Common myeloid progenitor, CD34-positive (primary cell): ENCODE results near the gene RUNX1.

Experiments
- CTCF ChIA-PET: fragments of 350-600 bp; sonication (Branson Sonifier 250); formaldehyde crosslinking; loops from one replicate; lab custom pipeline; 2021; ENCODE audit warnings: antibody characterized with exemption; lab: Charles Lee
- POLR2A ChIA-PET: fragments of 350-600 bp; sonication (Branson Sonifier 250); formaldehyde crosslinking; loops from one replicate; lab custom pipeline; 2021; ENCODE audit warnings: antibody characterized with exemption; lab: Charles Lee
- DNase-seq, 3 donors: peaks; one replicate each; pipeline versions ENCODE4 v3.0.0 to v3.0.0-alpha.2; 2013
- H3K27ac ChIP-seq, 2 experiments: 1 replicate in 1 of 2; 2 replicates in 1 of 2; pipeline ENCODE4 v1.7.0; 2013; ENCODE audit warnings: inconsistent platforms in 2 of 2, low read length in 2 of 2, mild to moderate bottlenecking in 2 of 2, low read depth in 1 of 2, moderate library complexity in 1 of 2; ENCODE audit not compliant: severe bottlenecking in 2 of 2, insufficient read depth in 1 of 2, poor library complexity in 1 of 2
- H3K27me3 ChIP-seq, 5 experiments: replicated peaks in 2 of 5; 1 replicate in 3 of 5; 2 replicates in 2 of 5; pipeline versions ENCODE4 v1.6.1 to v1.7.0; 2013; ENCODE audit warnings: low read length in 4 of 5, mild to moderate bottlenecking in 2 of 5, moderate library complexity in 2 of 5, inconsistent platforms in 1 of 5; ENCODE audit not compliant: insufficient read depth in 5 of 5, control insufficient read depth in 4 of 5
- H3K36me3 ChIP-seq, 4 experiments: 1 replicate in 2 of 4; 2 replicates in 2 of 4; pipeline versions ENCODE4 v1.6.1 to v1.7.0; 2013; ENCODE audit warnings: low read length in 3 of 4, control low read depth in 1 of 4, mild to moderate bottlenecking in 1 of 4; ENCODE audit not compliant: control insufficient read depth in 4 of 4, insufficient read depth in 4 of 4
- H3K4me1 ChIP-seq, 4 experiments: 1 replicate in 3 of 4; 2 replicates in 1 of 4; pipeline versions ENCODE4 v1.6.1 to v1.7.1; 2013; ENCODE audit warnings: low read length in 3 of 4, mild to moderate bottlenecking in 3 of 4, control low read depth in 1 of 4, inconsistent platforms in 1 of 4, moderate library complexity in 1 of 4; ENCODE audit not compliant: control insufficient read depth in 4 of 4, insufficient read depth in 4 of 4; ENCODE audit errors: control extremely low read depth in 1 of 4
- H3K4me3 ChIP-seq, 7 experiments: 1 replicate in 4 of 7; 2 replicates in 3 of 7; pipeline versions ENCODE4 v1.5.1 to v1.7.0; 2013; ENCODE audit warnings: mild to moderate bottlenecking in 7 of 7, low read length in 6 of 7, moderate library complexity in 6 of 7, inconsistent platforms in 2 of 7, low read depth in 2 of 7, control low read depth in 1 of 7; ENCODE audit not compliant: insufficient read depth in 4 of 7, control insufficient read depth in 1 of 7; ENCODE audit errors: extremely low read depth in 1 of 7
- H3K9me3 ChIP-seq, 5 experiments: 1 replicate in 4 of 5; 2 replicates in 1 of 5; pipeline versions ENCODE4 v1.6.1 to v1.7.1; 2013; ENCODE audit warnings: low read length in 4 of 5, mild to moderate bottlenecking in 2 of 5, inconsistent platforms in 1 of 5, low read depth in 1 of 5, moderate library complexity in 1 of 5; ENCODE audit not compliant: control insufficient read depth in 4 of 5, insufficient read depth in 2 of 5; ENCODE audit errors: control extremely low read depth in 1 of 5
- WGBS: methylation state at CpG from one replicate; pipeline ENCODE4 v1.1.5; 2013; ENCODE audit not compliant: insufficient coverage; 5-methylcytosine and 5-hydroxymethylcytosine counted together

The RUNX1 gene

GRCh38 chr21:34884346-34884929 lies 164.7 kb downstream of the RUNX1 start:
- Histone ChIP-seq H3K27me3 (no peaks in the 10 kb centered on the region), H3K27ac (peak overlapping the region; percentile 75 to 84), H3K36me3 (peaks cover 3 to 73% (median 34%) of the 10 kb centered on the region in 4 experiments), H3K4me1 (peaks cover 32 to 68% (median 47%) of the 10 kb centered on the region in 4 experiments), H3K4me3 (peak overlapping the region in 6 of 7 experiments; percentile 83 to 99 (median 89)), H3K9me3 (no peaks in the 10 kb centered on the region)
- CTCF ChIA-PET = interaction anchor here (0.8 to 1.5 kb wide), 5 partner anchors 10 to 163 kb away, joined by 3 to 5 read pairs (median 3); no protein-coding TSS in a partner anchor
- WGBS = no CpG with 5 or more reads among the region's 3 CpGs
- no peak for DNase-seq
- POLR2A ChIA-PET = interaction anchor here (0.6 to 0.7 kb wide), 2 partner anchors 163 to 164 kb away, joined by 3 read pairs; no protein-coding TSS in a partner anchor

- Histone ChIP-seq H3K27ac (peak overlapping the region; percentile 75 to 84), H3K4me1 (peaks cover 32 to 68% (median 45%) of the 10 kb centered on the region in 4 experiments)
- WGBS = 14% methylated on average over 4 of the region's 6 CpGs
Observed at GRCh38 chr21:34883491-34884271, 165.4 kb downstream of the RUNX1 start.

DNA sequence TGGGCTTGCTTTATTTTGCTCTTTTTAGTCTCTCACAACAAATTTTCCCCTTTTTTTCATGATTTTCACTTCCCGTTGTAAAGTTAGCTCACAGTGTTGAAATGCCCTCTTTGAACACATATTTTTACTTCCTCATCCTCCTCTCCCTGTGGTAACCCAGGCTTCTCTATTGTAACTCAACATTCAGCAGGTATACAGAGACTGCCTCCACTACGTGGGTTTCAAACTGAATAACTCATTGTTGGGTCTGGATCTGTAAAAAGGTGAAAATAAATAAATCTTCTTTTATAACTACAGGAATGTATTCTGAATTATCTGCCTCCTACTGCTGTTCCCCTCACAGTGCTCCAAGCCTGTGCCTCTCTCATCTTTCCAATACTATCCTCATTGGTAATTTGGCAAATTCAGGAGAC lies 166.4 kb downstream of the RUNX1 start:
- ChIA-PET CTCF (interaction anchor here (1.3 kb wide), 1 partner anchor 72 kb away, joined by 3 read pairs; no protein-coding TSS in a partner anchor), POLR2A (interaction anchor here (0.7 kb wide), 2 partner anchors 27 to 165 kb away, joined by 3 to 4 read pairs; no protein-coding TSS in a partner anchor)
- Histone ChIP-seq H3K4me1 (peaks cover 31 to 62% (median 44%) of the 10 kb centered on the region in 4 experiments), H3K27ac (peak overlapping the region; percentile 43 to 84), H3K4me3 (peak overlapping the region in 6 of 7 experiments; percentile 83 to 99 (median 89)), H3K9me3 (no peaks in the 10 kb centered on the region), H3K36me3 (peaks cover 8 to 86% (median 44%) of the 10 kb centered on the region in 4 experiments), H3K27me3 (no peaks in the 10 kb centered on the region)
- peak; percentile 31 to 72 (median 63) for DNase-seq
- 0% methylated on average over 1 of the region's 2 CpGs for WGBS

More at GRCh38 chr21:34883491-34884271, 165.4 kb downstream of the RUNX1 start:
- Histone ChIP-seq H3K36me3 (peaks cover 4 to 81% (median 38%) of the 10 kb centered on the region in 4 experiments), H3K4me3 (peak overlapping the region in 6 of 7 experiments; percentile 83 to 99 (median 89)), H3K9me3 (no peaks in the 10 kb centered on the region), H3K27me3 (no peaks in the 10 kb centered on the region)
- ChIA-PET POLR2A (interaction anchor here (0.6 to 0.7 kb wide), 2 partner anchors 163 to 164 kb away, joined by 3 read pairs; no protein-coding TSS in a partner anchor), CTCF (interaction anchor here (0.7 to 1.5 kb wide), 4 partner anchors 9 to 164 kb away, joined by 3 to 5 read pairs (median 3); no protein-coding TSS in a partner anchor)
- DNase-seq = peak in 1 of 3 donors; percentile 24

GRCh38 chr21:34881839-34882371 lies 167.2 kb downstream of the RUNX1 start:
- peaks cover 8 to 90% (median 51%) of the 10 kb centered on the region in 4 experiments for H3K36me3 ChIP-seq
- peaks cover 29 to 56% (median 41%) of the 10 kb centered on the region in 4 experiments for H3K4me1 ChIP-seq
- no peaks in the 10 kb centered on the region for H3K27me3 ChIP-seq
- H3K4me3 ChIP-seq = peak overlapping the region in 6 of 7 experiments; percentile 8 to 96 (median 60)
- 61% methylated on average over 2 of the region's 4 CpGs for WGBS
- H3K9me3 ChIP-seq = no peaks in the 10 kb centered on the region
- H3K27ac ChIP-seq = peak overlapping the region; percentile 46 to 84
- DNase-seq = no peak
- ChIA-PET CTCF (no interaction called here), POLR2A (interaction anchor here (0.7 kb wide), 1 partner anchor 165 kb away, joined by 4 read pairs; no protein-coding TSS in a partner anchor)

- H3K4me1 ChIP-seq = peaks cover 29 to 51% (median 41%) of the 10 kb centered on the region in 4 experiments
Observed at GRCh38 chr21:34881421-34881820, 167.7 kb downstream of the RUNX1 start.

GRCh38 chr21:34880401-34880800 lies 168.7 kb downstream of the RUNX1 start:
- Histone ChIP-seq H3K4me3 (no peak overlapping the region), H3K27me3 (no peaks in the 10 kb centered on the region), H3K27ac (no peak overlapping the region), H3K4me1 (peaks cover 29 to 41% (median 36%) of the 10 kb centered on the region in 4 experiments), H3K36me3 (peaks cover 8 to 88% (median 52%) of the 10 kb centered on the region in 4 experiments), H3K9me3 (no peaks in the 10 kb centered on the region)
- ChIA-PET CTCF (interaction anchor here (1.0 to 2.0 kb wide), 5 partner anchors 7 to 172 kb away, joined by 3 to 6 read pairs (median 4); no protein-coding TSS in a partner anchor), POLR2A (interaction anchor here (0.8 kb wide), 2 partner anchors 8 to 122 kb away, joined by 3 read pairs; no protein-coding TSS in a partner anchor)
- DNase-seq = no peak
- 97% methylated on average over 6 of the region's 7 CpGs for WGBS

More at GRCh38 chr21:34881421-34881820, 167.7 kb downstream of the RUNX1 start:
- Histone ChIP-seq H3K4me3 (peak overlapping the region in 4 of 7 experiments; percentile 15 to 91 (median 68)), H3K27me3 (no peaks in the 10 kb centered on the region), H3K9me3 (no peaks in the 10 kb centered on the region), H3K36me3 (peaks cover 8 to 88% (median 50%) of the 10 kb centered on the region in 4 experiments), H3K27ac (peak overlapping the region; percentile 46 to 84)
- no peak for DNase-seq
- CTCF ChIA-PET = no interaction called here
- POLR2A ChIA-PET = no interaction called here
- 57% methylated on average over 1 of the region's 3 CpGs for WGBS
